ENCODE measurements around the gene CDCA7.

The CDCA7 gene

DNA sequence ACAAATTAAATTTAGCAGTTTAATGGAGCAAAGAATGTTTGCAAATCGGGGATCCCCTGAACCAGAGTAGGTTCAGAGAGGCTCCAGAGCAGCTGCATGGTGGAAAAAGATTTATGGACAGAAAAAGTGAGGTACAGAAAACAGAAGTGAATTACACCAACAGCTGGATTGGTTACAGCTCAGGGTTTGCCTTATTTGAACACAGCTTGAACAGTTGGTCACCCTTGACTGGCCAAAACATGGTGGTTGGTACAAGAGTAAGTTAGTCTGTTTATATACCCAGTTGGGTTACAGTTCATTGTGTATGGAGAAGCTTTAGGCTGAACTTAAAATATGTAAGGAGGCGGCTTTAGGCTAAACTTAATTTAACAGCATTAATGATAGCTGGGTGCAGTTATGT, 5.4 kb upstream of the CDCA7 start:
- POLR2A ChIA-PET, result no interaction called here
- TF ChIP-seq FOXA1 (IDR thresholded peaks at IDR 0.05) (no peak), HDGF (IDR thresholded peaks at IDR 0.05; ENCODE audit: borderline replicate concordance) (no peak), ARNT (IDR thresholded peaks at IDR 0.05) (no peak), FOXK2 (IDR thresholded peaks at IDR 0.05) (no peak), LEF1 (IDR thresholded peaks at IDR 0.05; ENCODE audit: borderline replicate concordance) (no peak), NFRKB (IDR thresholded peaks at IDR 0.05) (no peak), L3MBTL2 (conservative IDR thresholded peaks at IDR 0.05) (no peak), ELF4 (IDR thresholded peaks at IDR 0.05) (no peak), BHLHE40 (IDR thresholded peaks at IDR 0.05; ENCODE audit: borderline replicate concordance) (no peak), FOXM1 (IDR thresholded peaks at IDR 0.05; ENCODE audit: borderline replicate concordance) (no peak), ZNF384 (IDR thresholded peaks at IDR 0.05) (no peak), TARDBP (IDR thresholded peaks at IDR 0.05) (no peak), SUZ12 (IDR thresholded peaks at IDR 0.05) (no peak), SP1 (IDR thresholded peaks at IDR 0.05) (no peak), CTBP1 (IDR thresholded peaks at IDR 0.05; ENCODE audit: borderline replicate concordance) (no peak)
- TF ChIP-seq, protein P1, sequence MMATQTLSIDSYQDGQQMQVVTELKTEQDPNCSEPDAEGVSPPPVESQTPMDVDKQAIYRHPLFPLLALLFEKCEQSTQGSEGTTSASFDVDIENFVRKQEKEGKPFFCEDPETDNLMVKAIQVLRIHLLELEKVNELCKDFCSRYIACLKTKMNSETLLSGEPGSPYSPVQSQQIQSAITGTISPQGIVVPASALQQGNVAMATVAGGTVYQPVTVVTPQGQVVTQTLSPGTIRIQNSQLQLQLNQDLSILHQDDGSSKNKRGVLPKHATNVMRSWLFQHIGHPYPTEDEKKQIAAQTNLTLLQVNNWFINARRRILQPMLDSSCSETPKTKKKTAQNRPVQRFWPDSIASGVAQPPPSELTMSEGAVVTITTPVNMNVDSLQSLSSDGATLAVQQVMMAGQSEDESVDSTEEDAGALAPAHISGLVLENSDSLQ (IDR thresholded peaks at IDR 0.05), result no peak
- CTCF ChIA-PET, result interaction anchor here (0.6 kb wide), 1 partner anchor 705 kb away, joined by 3 read pairs; no protein-coding TSS in a partner anchor
- no peak for DNase-seq (ENCODE audit: extremely low spot score)

DNA sequence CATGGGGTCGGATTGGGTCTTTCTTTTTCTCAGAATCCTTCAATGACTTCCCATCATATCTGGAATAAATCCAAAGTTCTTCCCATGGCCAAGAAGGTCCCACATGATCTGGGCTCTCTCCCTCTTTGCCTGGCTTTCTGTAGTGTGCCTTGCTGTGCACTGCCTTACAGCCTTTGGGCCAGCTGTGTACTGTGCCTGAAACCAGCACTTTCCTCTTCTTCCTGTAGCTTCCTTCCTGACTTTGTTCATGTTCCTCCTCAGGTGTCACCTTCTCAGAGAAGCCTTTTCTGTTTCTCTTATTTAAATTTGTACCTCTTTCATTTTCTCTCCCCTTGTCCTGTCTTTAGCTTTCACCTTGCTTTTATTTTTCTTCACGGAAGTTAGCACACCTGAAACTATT, 4.3 kb upstream of the CDCA7 start:
- ChIA-PET POLR2A (no interaction called here), CTCF (no interaction called here)
- no peak for TF ChIP-seq TARDBP (IDR thresholded peaks at IDR 0.05)
- no peak for TF ChIP-seq HDGF (IDR thresholded peaks at IDR 0.05; ENCODE audit: borderline replicate concordance)
- no peak for TF ChIP-seq FOXK2 (IDR thresholded peaks at IDR 0.05)
- no peak for TF ChIP-seq NFRKB (IDR thresholded peaks at IDR 0.05)
- no peak for TF ChIP-seq ZNF384 (IDR thresholded peaks at IDR 0.05)
- DNase-seq (ENCODE audit: extremely low spot score), result no peak

DNA sequence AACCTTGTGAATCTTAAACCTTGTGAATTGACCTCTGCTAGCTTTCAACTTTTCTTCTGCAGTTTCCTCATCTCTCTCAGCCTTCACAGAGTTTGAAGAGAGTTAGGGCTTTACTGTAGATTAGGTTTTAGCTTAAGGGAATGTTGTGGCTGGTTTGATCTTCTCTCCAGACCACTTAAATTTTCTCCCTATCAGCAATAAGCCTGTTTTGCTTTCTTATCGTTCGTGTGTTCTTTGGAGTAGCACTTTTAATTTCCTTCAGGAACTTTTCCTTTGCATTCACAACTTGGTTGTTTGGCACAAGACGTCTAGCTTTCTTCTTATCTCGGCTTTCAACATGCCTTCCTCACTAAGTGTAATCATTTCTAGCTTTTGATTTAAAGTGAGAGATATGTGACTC, 2.8 kb upstream of the CDCA7 start:
- TF ChIP-seq, protein P1 (IDR thresholded peaks at IDR 0.05), result no peak
- TF ChIP-seq FOXA1 (IDR thresholded peaks at IDR 0.05) (no peak), FOXK2 (IDR thresholded peaks at IDR 0.05) (no peak)
- no peak for DNase-seq (ENCODE audit: extremely low spot score)
- POLR2A ChIA-PET, result no interaction called here
- CTCF ChIA-PET, result no interaction called here

DNA sequence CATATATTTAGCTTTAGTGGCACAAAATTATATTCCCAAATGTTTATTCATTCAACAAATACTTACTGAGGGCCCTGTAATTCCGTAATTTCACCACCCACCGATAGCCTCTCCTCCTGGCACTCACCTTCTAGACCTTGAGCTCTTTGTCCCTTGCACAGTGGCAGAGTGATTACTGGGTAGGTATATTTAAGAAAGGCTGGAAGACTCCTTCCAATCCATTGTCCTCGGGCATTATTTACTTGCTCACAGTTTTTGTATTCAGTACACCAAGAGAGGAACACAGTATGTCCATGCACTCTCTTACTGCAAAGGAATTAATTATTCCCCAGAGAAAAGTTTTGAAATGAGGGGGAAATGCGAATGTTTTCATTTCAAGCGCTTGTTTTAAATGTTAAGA, 1.1 kb upstream of the CDCA7 start:
- TF ChIP-seq FOXA1 (IDR thresholded peaks at IDR 0.05) (no peak), L3MBTL2 (conservative IDR thresholded peaks at IDR 0.05) (no peak), BHLHE40 (IDR thresholded peaks at IDR 0.05; ENCODE audit: borderline replicate concordance) (no peak), ELF4 (IDR thresholded peaks at IDR 0.05) (no peak), FOXK2 (IDR thresholded peaks at IDR 0.05) (no peak), SP1 (IDR thresholded peaks at IDR 0.05) (no peak), ARNT (IDR thresholded peaks at IDR 0.05) (no peak), LEF1 (IDR thresholded peaks at IDR 0.05; ENCODE audit: borderline replicate concordance) (no peak), TARDBP (IDR thresholded peaks at IDR 0.05) (no peak), ZNF384 (IDR thresholded peaks at IDR 0.05) (no peak), FOXM1 (IDR thresholded peaks at IDR 0.05; ENCODE audit: borderline replicate concordance) (no peak), NFRKB (IDR thresholded peaks at IDR 0.05) (no peak), CTBP1 (IDR thresholded peaks at IDR 0.05; ENCODE audit: borderline replicate concordance) (no peak), SUZ12 (IDR thresholded peaks at IDR 0.05) (no peak), HDGF (IDR thresholded peaks at IDR 0.05; ENCODE audit: borderline replicate concordance) (no peak)
- TF ChIP-seq, protein P1 (IDR thresholded peaks at IDR 0.05), result no peak
- ChIA-PET POLR2A (no interaction called here), CTCF (interaction anchor here (0.5 to 0.6 kb wide), 2 partner anchors 94 to 1181 kb away, joined by 3 to 4 read pairs; no protein-coding TSS in a partner anchor)
- no peak for DNase-seq (ENCODE audit: extremely low spot score)

DNA sequence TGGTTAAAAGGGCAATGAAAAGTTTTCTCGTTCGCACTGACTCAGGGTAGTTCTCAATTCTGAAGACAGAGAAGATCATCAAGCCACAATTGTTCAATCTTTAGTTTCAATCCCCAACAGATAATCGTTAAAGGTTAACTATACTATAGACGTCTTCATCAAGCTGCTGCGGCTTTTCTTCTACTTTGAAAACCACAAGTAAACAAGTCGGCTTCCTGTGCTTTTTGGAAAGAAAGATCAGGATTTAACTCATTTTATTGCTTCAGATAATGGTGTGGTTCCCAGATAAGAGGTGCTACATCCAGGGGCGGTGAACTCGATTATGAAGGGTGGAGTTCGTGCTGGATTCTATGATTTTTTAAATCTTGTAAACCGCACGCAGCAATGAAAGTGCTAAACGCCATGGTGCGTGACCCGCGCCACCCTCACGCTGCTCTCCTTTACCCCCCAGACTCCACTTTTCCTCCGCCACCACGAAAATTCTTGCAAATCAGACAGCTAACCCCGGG, 545 bp upstream of the CDCA7 start:
- CTCF ChIA-PET, result interaction anchor here (0.5 kb wide), 1 partner anchor 94 kb away, joined by 3 read pairs; no protein-coding TSS in a partner anchor
- no peak for DNase-seq (ENCODE audit: extremely low spot score)

DNA sequence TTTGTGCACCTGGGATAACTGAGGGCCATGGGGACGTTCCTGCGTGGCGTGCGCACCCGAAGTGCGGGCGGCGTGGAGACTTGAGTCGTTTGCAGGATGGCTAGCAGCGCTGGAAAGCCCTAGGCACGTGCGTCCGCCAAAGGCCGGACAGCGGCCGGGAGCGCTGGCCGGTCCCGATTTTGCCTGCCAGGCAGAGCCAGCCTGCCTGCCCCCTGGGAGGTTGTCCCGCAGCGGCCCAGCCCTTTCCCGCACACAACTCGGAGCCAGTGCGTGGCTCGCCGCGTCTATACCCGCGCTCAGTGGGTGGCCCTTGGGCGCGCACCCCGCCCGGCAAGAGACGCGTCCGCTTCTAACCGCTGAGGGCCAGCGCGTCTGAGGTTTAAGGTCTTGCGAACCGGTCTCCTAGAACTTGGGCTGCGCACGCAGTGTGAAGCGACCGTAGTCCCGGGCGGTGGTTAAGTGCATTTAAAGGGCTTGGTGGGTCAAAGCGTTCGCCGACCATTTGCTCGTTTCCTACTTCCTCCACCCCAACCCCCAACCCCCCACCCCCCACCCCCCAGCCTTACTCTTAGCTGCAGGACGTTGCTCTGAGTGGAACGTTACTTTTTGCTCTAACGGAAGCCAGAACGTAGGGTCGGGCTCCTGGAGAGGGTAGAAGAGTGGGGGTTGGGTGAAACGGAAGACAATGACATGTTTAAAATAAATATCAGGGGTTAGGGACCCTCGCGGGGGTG, 627 bp downstream of the CDCA7 start:
- TF ChIP-seq FOXK2 (IDR thresholded peaks at IDR 0.05), result no peak
- TF ChIP-seq ZNF384 (IDR thresholded peaks at IDR 0.05), result no peak
- no peak for TF ChIP-seq ARNT (IDR thresholded peaks at IDR 0.05)
- POLR2A ChIA-PET, result interaction anchor here (1.0 kb wide), 1 partner anchor 9 kb away, joined by 5 read pairs; no protein-coding TSS in a partner anchor
- DNase-seq (ENCODE audit: extremely low spot score), result peak; percentile 48
- CTCF ChIA-PET, result no interaction called here

More for the DNA sequence above, 545 bp upstream of the CDCA7 start:
- TF ChIP-seq L3MBTL2 (conservative IDR thresholded peaks at IDR 0.05) (no peak), HDGF (IDR thresholded peaks at IDR 0.05; ENCODE audit: borderline replicate concordance) (no peak), BHLHE40 (IDR thresholded peaks at IDR 0.05; ENCODE audit: borderline replicate concordance) (no peak), ZNF384 (IDR thresholded peaks at IDR 0.05) (no peak), FOXA1 (IDR thresholded peaks at IDR 0.05) (no peak)
- POLR2A ChIA-PET, result interaction anchor here (0.9 to 1.0 kb wide), 2 partner anchors 17 to 20 kb away, joined by 3 to 4 read pairs; no protein-coding TSS in a partner anchor

Measured in HEK293T (cell line).